ENCODE data around the gene DNAH11.

DNA sequence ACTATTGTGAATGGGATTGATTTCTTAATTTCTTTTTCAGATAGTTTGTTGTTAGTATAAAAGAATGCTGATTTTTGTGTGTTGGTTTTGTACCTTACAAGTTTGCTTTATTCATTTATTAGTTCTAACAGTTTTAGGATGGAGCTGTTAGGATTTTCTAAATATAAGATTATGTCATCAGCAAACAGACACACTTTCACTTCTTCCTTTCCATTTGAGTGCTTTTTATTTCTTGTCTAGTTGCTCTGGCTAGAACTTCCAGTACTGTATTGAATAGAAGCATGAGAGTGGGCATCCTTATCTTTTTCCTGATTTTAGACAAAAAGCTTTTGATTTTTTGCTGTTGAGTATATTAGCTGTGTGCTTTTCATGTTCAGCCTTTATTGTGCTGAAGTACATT lies 81.5 kb downstream of the DNAH11 start:
- TF ChIP-seq, protein P1, sequence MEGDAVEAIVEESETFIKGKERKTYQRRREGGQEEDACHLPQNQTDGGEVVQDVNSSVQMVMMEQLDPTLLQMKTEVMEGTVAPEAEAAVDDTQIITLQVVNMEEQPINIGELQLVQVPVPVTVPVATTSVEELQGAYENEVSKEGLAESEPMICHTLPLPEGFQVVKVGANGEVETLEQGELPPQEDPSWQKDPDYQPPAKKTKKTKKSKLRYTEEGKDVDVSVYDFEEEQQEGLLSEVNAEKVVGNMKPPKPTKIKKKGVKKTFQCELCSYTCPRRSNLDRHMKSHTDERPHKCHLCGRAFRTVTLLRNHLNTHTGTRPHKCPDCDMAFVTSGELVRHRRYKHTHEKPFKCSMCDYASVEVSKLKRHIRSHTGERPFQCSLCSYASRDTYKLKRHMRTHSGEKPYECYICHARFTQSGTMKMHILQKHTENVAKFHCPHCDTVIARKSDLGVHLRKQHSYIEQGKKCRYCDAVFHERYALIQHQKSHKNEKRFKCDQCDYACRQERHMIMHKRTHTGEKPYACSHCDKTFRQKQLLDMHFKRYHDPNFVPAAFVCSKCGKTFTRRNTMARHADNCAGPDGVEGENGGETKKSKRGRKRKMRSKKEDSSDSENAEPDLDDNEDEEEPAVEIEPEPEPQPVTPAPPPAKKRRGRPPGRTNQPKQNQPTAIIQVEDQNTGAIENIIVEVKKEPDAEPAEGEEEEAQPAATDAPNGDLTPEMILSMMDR (IDR thresholded peaks at IDR 0.05): no peak
- TF ChIP-seq POLR2AphosphoS5 (IDR thresholded peaks at IDR 0.05; ENCODE audit: insufficient read depth in 1 of 2, low read depth in 1 of 2): no peak

Data from vagina (tissue), 2 donors.